Keratinocyte (primary cell): Measurements from ENCODE around the gene NRP2. TPM values are rescaled to one million over a fixed set of nuclear protein-coding genes. Genes with fewer than 3 reads are reported as not detected.

Source experiments
- DNase-seq: peaks from one replicate; pipeline ENCODE4 v3.0.0-alpha.2; 2011; ENCODE audit warnings: low read depth, missing footprints, low spot score
- FAIRE-seq: peaks from 2 replicates; lab custom pipeline; 2011; peaks lifted over from hg19 to GRCh38; lab: Jason Lieb, UNC
- H2AFZ ChIP-seq: 2 replicates; pipeline ENCODE4 v1.6.0; 2012; ENCODE audit warnings: low read length, control low read depth, inconsistent platforms; ENCODE audit not compliant: control insufficient read depth
- H3K27ac ChIP-seq: 2 replicates; pipeline ENCODE4 v1.5.1; 2011; ENCODE audit warnings: low read length; ENCODE audit not compliant: control insufficient read depth, insufficient read depth
- H3K27me3 ChIP-seq: 3 replicates; pipeline ENCODE4 v1.6.0; 2011; ENCODE audit warnings: low read length; ENCODE audit not compliant: control insufficient read depth, insufficient read depth; ENCODE audit errors: extremely low read depth
- H3K36me3 ChIP-seq, 2 experiments: 2 replicates in 1 of 2; 3 replicates in 1 of 2; pipeline ENCODE4 v1.5.1; 2011; ENCODE audit warnings: low read length in 2 of 2, mild to moderate bottlenecking in 1 of 2; ENCODE audit not compliant: control insufficient read depth in 2 of 2, insufficient read depth in 2 of 2; ENCODE audit errors: extremely low read depth in 1 of 2
- H3K4me1 ChIP-seq: 3 replicates; pipeline ENCODE4 v1.5.1; 2011; ENCODE audit warnings: low read length; ENCODE audit not compliant: control insufficient read depth, insufficient read depth; ENCODE audit errors: extremely low read depth
- H3K4me2 ChIP-seq: 3 replicates; pipeline ENCODE4 v1.6.0; 2011; ENCODE audit warnings: low read depth, low read length; ENCODE audit not compliant: control insufficient read depth, insufficient read depth; ENCODE audit errors: extremely low read depth
- H3K4me3 ChIP-seq, 3 experiments: fragments of 200-600 bp in 1 of 3; sonication (generic) in 1 of 3; 2 replicates in 2 of 3; 3 replicates in 1 of 3; pipeline ENCODE4 v1.5.1; 2011 to 2016; ENCODE audit warnings: low read length in 3 of 3, mild to moderate bottlenecking in 3 of 3, control low read depth in 2 of 3, inconsistent platforms in 1 of 3, low read depth in 1 of 3, mixed read lengths in 1 of 3, mixed run types in 1 of 3, moderate library complexity in 1 of 3; ENCODE audit not compliant: control insufficient read depth in 2 of 3, insufficient read depth in 2 of 3; ENCODE audit errors: extremely low read depth in 1 of 3
- H3K79me2 ChIP-seq: 2 replicates; pipeline ENCODE4 v1.6.0; 2012; ENCODE audit warnings: low read length; ENCODE audit not compliant: control insufficient read depth, insufficient read depth
- H3K9ac ChIP-seq: 3 replicates; pipeline ENCODE4 v1.6.0; 2011; ENCODE audit warnings: low read length; ENCODE audit not compliant: control insufficient read depth, insufficient read depth; ENCODE audit errors: extremely low read depth
- H3K9me1 ChIP-seq: 3 replicates; pipeline ENCODE4 v1.6.0; 2011; ENCODE audit warnings: low read length; ENCODE audit not compliant: control insufficient read depth, insufficient read depth; ENCODE audit errors: extremely low read depth
- H3K9me3 ChIP-seq: 2 replicates; pipeline ENCODE4 v1.5.1; 2012; ENCODE audit warnings: low read depth, low read length; ENCODE audit not compliant: control insufficient read depth
- H4K20me1 ChIP-seq: 3 replicates; pipeline ENCODE4 v1.6.0; 2011; ENCODE audit warnings: low read length; ENCODE audit not compliant: control insufficient read depth, insufficient read depth; ENCODE audit errors: extremely low read depth
- EZH2 ChIP-seq: IDR thresholded peaks from one replicate; pipeline ENCODE4 v1.6.1; 2012; ENCODE audit warnings: inconsistent platforms, mild to moderate bottlenecking, low read length, moderate library complexity
- dilution Hi-C: fragments of 300-500 bp; cut with MboI; formaldehyde crosslinking; loops from one replicate; pipeline ENCODE4 v1.7.0; 2020; ENCODE audit warnings: low sequenced_read_pairs; ENCODE audit not compliant: extremely low pct_ligation_motif_present
- polyA plus RNA-seq, 5 experiments: library from polyadenylated mRNA; depleted of rRNA in 3 of 5; stranded (reverse) in 3 of 5; stranded (forward) in 1 of 5; unstranded in 1 of 5; fragments of >200 nt; gene quantifications; 1 replicate in 1 of 5; 2 replicates in 3 of 5; 3 replicates in 1 of 5; pipeline versions ENCODE4 v1.2.1 to v1.2.3, GENCODE V29; 2011 to 2012; ENCODE audit warnings: missing spikeins in 2 of 5, low read depth in 1 of 5, low replicate concordance in 1 of 5
- TF ChIP-seq, protein P1 (sequence below), 3 experiments: IDR thresholded peaks in 1 of 3; conservative IDR thresholded peaks in 1 of 3; optimal IDR thresholded peaks in 1 of 3; 2 replicates in 2 of 3; 3 replicates in 1 of 3; pipeline versions ENCODE3 to v1.5.1; 2011; ENCODE audit warnings: low read length in 3 of 3, mild to moderate bottlenecking in 3 of 3, moderate library complexity in 2 of 3, control low read depth in 1 of 3, inconsistent platforms in 1 of 3; ENCODE audit not compliant: insufficient read depth in 2 of 3; ENCODE audit errors: extremely low read depth in 1 of 3

The NRP2 gene
- polyA plus RNA-seq, 1 donor (not counting 4 experiments of a cell fraction or from before 2014, with no cell fraction given) = 20.6 TPM

DNA sequence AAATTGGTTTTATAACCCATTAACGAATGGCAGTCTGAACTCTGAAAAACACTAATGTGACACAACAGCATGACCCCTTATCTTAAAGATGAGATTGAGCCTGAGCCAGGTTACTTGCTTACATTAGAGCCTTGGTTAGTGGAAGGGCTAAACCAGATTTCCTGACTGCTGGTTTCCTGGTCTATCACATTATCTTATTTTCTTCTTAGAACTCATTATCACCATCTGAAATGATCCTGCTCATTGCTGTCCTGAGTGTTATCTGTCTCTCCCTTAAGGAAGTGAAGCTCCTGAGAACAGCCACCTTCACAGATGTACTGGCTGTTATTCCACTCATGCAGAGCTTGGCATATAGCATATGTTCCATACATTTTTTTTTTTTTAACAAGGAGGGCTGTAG is 9.0 kb upstream of the NRP2 start:
- H3K9ac ChIP-seq = no peak overlapping the region
- no peak for DNase-seq
- H3K27ac ChIP-seq = no peak overlapping the region
- no peaks in the 10 kb centered on the region for H3K9me3 ChIP-seq
- FAIRE-seq = no peak
- no peak for TF ChIP-seq EZH2
- TF ChIP-seq, protein P1, sequence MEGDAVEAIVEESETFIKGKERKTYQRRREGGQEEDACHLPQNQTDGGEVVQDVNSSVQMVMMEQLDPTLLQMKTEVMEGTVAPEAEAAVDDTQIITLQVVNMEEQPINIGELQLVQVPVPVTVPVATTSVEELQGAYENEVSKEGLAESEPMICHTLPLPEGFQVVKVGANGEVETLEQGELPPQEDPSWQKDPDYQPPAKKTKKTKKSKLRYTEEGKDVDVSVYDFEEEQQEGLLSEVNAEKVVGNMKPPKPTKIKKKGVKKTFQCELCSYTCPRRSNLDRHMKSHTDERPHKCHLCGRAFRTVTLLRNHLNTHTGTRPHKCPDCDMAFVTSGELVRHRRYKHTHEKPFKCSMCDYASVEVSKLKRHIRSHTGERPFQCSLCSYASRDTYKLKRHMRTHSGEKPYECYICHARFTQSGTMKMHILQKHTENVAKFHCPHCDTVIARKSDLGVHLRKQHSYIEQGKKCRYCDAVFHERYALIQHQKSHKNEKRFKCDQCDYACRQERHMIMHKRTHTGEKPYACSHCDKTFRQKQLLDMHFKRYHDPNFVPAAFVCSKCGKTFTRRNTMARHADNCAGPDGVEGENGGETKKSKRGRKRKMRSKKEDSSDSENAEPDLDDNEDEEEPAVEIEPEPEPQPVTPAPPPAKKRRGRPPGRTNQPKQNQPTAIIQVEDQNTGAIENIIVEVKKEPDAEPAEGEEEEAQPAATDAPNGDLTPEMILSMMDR (optimal IDR thresholded peaks at IDR 0.05 in 1 of 3, IDR thresholded peaks at IDR 0.05 in 1 of 3, conservative IDR thresholded peaks at IDR 0.05 in 1 of 3; ENCODE audit: extremely low read depth in 1 of 3, insufficient read depth in 2 of 3, low read length in 3 of 3) = no peak
- H3K36me3 ChIP-seq = no peaks in the 10 kb centered on the region
- H3K4me2 ChIP-seq = no peak overlapping the region
- H4K20me1 ChIP-seq = no peaks in the 10 kb centered on the region
- no peaks in the 10 kb centered on the region for H3K27me3 ChIP-seq
- dilution Hi-C loops = no loop called here
- no peaks in the 10 kb centered on the region for H3K79me2 ChIP-seq
- no peak overlapping the region for H2AFZ ChIP-seq
- no peak overlapping the region for H3K4me3 ChIP-seq
- no peaks in the 10 kb centered on the region for H3K9me1 ChIP-seq
- peaks cover 20% of the 10 kb centered on the region for H3K4me1 ChIP-seq

GRCh38 chr2:205675861-205676516 is 6.3 kb upstream of the NRP2 start:
- Histone ChIP-seq H3K4me1 (peaks cover 31% of the 10 kb centered on the region), H3K27me3 (no peaks in the 10 kb centered on the region), H2AFZ (peak overlapping the region; percentile 92), H3K4me3 (no peak overlapping the region), H3K9ac (no peak overlapping the region), H3K36me3 (no peaks in the 10 kb centered on the region), H3K9me1 (no peaks in the 10 kb centered on the region), H3K79me2 (no peaks in the 10 kb centered on the region), H3K9me3 (no peaks in the 10 kb centered on the region), H3K27ac (no peak overlapping the region), H4K20me1 (no peaks in the 10 kb centered on the region), H3K4me2 (peak overlapping the region; percentile 52)
- TF ChIP-seq, protein P1 (optimal IDR thresholded peaks at IDR 0.05 in 1 of 3, IDR thresholded peaks at IDR 0.05 in 1 of 3, conservative IDR thresholded peaks at IDR 0.05 in 1 of 3; ENCODE audit: extremely low read depth in 1 of 3, insufficient read depth in 2 of 3, low read length in 3 of 3) = peak in 2 of 3 experiments; percentile 64 to 71
- no peak for TF ChIP-seq EZH2
- FAIRE-seq (peak; percentile 91), DNase-seq (no peak)
- dilution Hi-C loops = no loop called here
